K562 (cell line): ENCODE measurements around the gene TMEM208. TPM values are rescaled to one million over a fixed set of nuclear protein-coding genes. Genes with fewer than 3 reads are reported as not detected.

Experiments used
- BRF1 ChIP-seq: IDR thresholded peaks from 3 replicates; pipeline ENCODE4 v1.6.1; 2011; ENCODE audit warnings: borderline replicate concordance, mild to moderate bottlenecking; ENCODE audit not compliant: insufficient read length; ENCODE audit errors: extremely low read depth
- CSDE1 ChIP-seq, 2 experiments: fragments of 450-650 bp; IDR thresholded peaks; 2 replicates each; pipeline ENCODE4 v1.6.1; 2016; ENCODE audit warnings: mild to moderate bottlenecking in 1 of 2
- FOXP4 ChIP-seq: sonication (generic); formaldehyde crosslinking; IDR thresholded peaks from 2 replicates; pipeline ENCODE4 v1.8.0; 2022; ENCODE audit warnings: mild to moderate bottlenecking, missing genetic modification reagents, borderline replicate concordance
- HNRNPH1 ChIP-seq: fragments of 200-400 bp; formaldehyde crosslinking; optimal IDR thresholded peaks from 2 replicates; pipeline ENCODE3; 2017; ENCODE audit warnings: low read depth, mild to moderate bottlenecking, low read length, moderate library complexity
- KAT8 ChIP-seq: fragments of 450-650 bp; IDR thresholded peaks from 2 replicates; pipeline ENCODE4 v1.6.1; 2016; ENCODE audit warnings: low read depth, mild to moderate bottlenecking
- MBD2 ChIP-seq: sonication (generic); IDR thresholded peaks from 2 replicates; pipeline ENCODE4 v1.6.1; 2016; ENCODE audit warnings: low read depth, borderline replicate concordance
- MXI1 ChIP-seq: IDR thresholded peaks from 2 replicates; pipeline ENCODE4 v1.6.1; 2011; ENCODE audit warnings: low read depth, mild to moderate bottlenecking, improper control_type of control experiment, low read length
- NKRF ChIP-seq: fragments of 450-650 bp; IDR thresholded peaks from 2 replicates; pipeline ENCODE4 v1.6.1; 2016; ENCODE audit warnings: borderline replicate concordance
- RUNX1 ChIP-seq: sonication (generic); IDR thresholded peaks from 2 replicates; pipeline ENCODE4 v1.6.1; 2016; ENCODE audit warnings: antibody characterized with exemption, low read depth
- SMAD4 ChIP-seq: fragments of 250-450 bp; sonication (Bioruptor Pico); conservative IDR thresholded peaks from 2 replicates; pipeline ENCODE4 v1.8.0; 2021; ENCODE audit warnings: inconsistent platforms, mild to moderate bottlenecking, moderate library complexity
- SOX6 ChIP-seq: fragments of 450-650 bp; IDR thresholded peaks from 2 replicates; pipeline ENCODE4 v1.6.1; 2014; ENCODE audit warnings: mild to moderate bottlenecking
- TCF3 ChIP-seq: sonication (generic); formaldehyde crosslinking; IDR thresholded peaks from 2 replicates; pipeline ENCODE4 v1.4.0; 2020; ENCODE audit warnings: mild to moderate bottlenecking, missing genetic modification reagents
- TFE3 ChIP-seq: fragments of 450-650 bp; formaldehyde crosslinking; IDR thresholded peaks from 2 replicates; pipeline ENCODE4 v1.4.0; 2020; ENCODE audit warnings: mild to moderate bottlenecking, mixed read lengths
- ZC3H11A ChIP-seq: IDR thresholded peaks from 2 replicates; pipeline ENCODE4 v1.6.1; 2012; ENCODE audit warnings: low read depth, low read length, improper control_type of control experiment
- ZNF444 ChIP-seq: fragments of 250-450 bp; sonication (Bioruptor Pico); IDR thresholded peaks from 2 replicates; pipeline ENCODE4 v1.4.0; 2020; ENCODE audit warnings: mild to moderate bottlenecking, moderate library complexity
- ZNF507 ChIP-seq: conservative IDR thresholded peaks from 2 replicates; pipeline ENCODE4 v1.6.1; 2017; ENCODE audit warnings: missing genetic modification characterization, missing compliant biosample characterization
- polyA plus RNA-seq, 8 experiments: library from polyadenylated mRNA; depleted of rRNA in 4 of 8; stranded (reverse) in 5 of 8; unstranded in 3 of 8; fragments of >200 nt; fragmentation: Nextera tagmentation in 2 of 8; fragmentation: Illumina TruSeq in 1 of 8; extraction: Ambion mirVana in 2 of 8; extraction: Trizol in 1 of 8; gene quantifications; 2 replicates each; pipeline versions ENCODE4 v1.2.1 to v1.2.3, GENCODE V29; 2011 to 2014; ENCODE audit warnings: inconsistent platforms in 1 of 8, missing spikeins in 1 of 8
- total RNA-seq, 7 experiments: library from RNA; depleted of rRNA in 6 of 7; stranded (reverse); fragments of >200 nt in 6 of 7; fragmentation: Illumina TruSeq in 2 of 7; extraction: Trizol in 2 of 7; gene quantifications; 2 replicates each; pipeline versions ENCODE4 v1.2.1 to v1.2.3, GENCODE V29; 2011 to 2021; ENCODE audit warnings: low replicate concordance in 1 of 7
- TF ChIP-seq, protein P1 (sequence below): sonication (generic); formaldehyde crosslinking; IDR thresholded peaks from 2 replicates; pipeline ENCODE4 v1.8.0; 2022; ENCODE audit warnings: mild to moderate bottlenecking, missing genetic modification reagents

TMEM208 gene
- total and polyA plus RNA-seq, 9 of the 15 experiments (the other 6 are each of a cell fraction or from before 2014, with no cell fraction given): 31.8 to 239 (median 54.3) TPM

GRCh38 chr16:67226804-67227566 lies at the start of gene TMEM208 (continued):
- TF ChIP-seq KAT8 (peak; percentile 36; the same call in 1 of the 2 replicates), ZNF444 (CRISPR knock-in tag) (no peak), SOX6 (peak; percentile 6; the same call in 1 of the 2 replicates), TFE3 (CRISPR knock-in tag) (no peak), BRF1 (no peak), MXI1 (peak; percentile 85; the same call in 1 of the 2 replicates), HNRNPH1 (no peak), MBD2 (peak; percentile 94), FOXP4 (CRISPR knock-in tag) (no peak), SMAD4 (CRISPR knock-in tag) (no peak), ZNF507 (tag) (no peak), CSDE1 (IDR thresholded peaks at IDR 0.05) (peak in 1 of 2 experiments; percentile 78; a peak in 2 of 4 replicates), RUNX1 (peak; percentile 68; the same call in 1 of the 2 replicates), TCF3 (no peak), NKRF (peak; percentile 99), ZC3H11A (no peak; the same call in 1 of the 2 replicates)
- TF ChIP-seq, protein P1, sequence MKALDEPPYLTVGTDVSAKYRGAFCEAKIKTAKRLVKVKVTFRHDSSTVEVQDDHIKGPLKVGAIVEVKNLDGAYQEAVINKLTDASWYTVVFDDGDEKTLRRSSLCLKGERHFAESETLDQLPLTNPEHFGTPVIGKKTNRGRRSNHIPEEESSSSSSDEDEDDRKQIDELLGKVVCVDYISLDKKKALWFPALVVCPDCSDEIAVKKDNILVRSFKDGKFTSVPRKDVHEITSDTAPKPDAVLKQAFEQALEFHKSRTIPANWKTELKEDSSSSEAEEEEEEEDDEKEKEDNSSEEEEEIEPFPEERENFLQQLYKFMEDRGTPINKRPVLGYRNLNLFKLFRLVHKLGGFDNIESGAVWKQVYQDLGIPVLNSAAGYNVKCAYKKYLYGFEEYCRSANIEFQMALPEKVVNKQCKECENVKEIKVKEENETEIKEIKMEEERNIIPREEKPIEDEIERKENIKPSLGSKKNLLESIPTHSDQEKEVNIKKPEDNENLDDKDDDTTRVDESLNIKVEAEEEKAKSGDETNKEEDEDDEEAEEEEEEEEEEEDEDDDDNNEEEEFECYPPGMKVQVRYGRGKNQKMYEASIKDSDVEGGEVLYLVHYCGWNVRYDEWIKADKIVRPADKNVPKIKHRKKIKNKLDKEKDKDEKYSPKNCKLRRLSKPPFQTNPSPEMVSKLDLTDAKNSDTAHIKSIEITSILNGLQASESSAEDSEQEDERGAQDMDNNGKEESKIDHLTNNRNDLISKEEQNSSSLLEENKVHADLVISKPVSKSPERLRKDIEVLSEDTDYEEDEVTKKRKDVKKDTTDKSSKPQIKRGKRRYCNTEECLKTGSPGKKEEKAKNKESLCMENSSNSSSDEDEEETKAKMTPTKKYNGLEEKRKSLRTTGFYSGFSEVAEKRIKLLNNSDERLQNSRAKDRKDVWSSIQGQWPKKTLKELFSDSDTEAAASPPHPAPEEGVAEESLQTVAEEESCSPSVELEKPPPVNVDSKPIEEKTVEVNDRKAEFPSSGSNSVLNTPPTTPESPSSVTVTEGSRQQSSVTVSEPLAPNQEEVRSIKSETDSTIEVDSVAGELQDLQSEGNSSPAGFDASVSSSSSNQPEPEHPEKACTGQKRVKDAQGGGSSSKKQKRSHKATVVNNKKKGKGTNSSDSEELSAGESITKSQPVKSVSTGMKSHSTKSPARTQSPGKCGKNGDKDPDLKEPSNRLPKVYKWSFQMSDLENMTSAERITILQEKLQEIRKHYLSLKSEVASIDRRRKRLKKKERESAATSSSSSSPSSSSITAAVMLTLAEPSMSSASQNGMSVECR (CRISPR knock-in tag): peak; percentile 99
